Subcutaneous adipose tissue (tissue), 4 donors: ENCODE results near the gene DCTPP1. TPM values are rescaled to one million over a fixed set of nuclear protein-coding genes. Genes with fewer than 3 reads are reported as not detected.

ENCODE experiments used
- total RNA-seq, 4 donors: library from RNA; depleted of rRNA; stranded (reverse); fragments of >200 nt; gene quantifications; one replicate each; pipeline ENCODE4 v1.1.0, GENCODE V29; 2016
- TF ChIP-seq, protein P1 (sequence below): fragments of 450-650 bp; IDR thresholded peaks from one replicate; pipeline ENCODE4 v1.5.1; 2016; ENCODE audit warnings: low read depth, mild to moderate bottlenecking, control low read depth, antibody characterized with exemption, moderate library complexity

DCTPP1 gene
- total RNA-seq, 4 donors from 2014 or later: 8.8 to 20.1 (median 15.2) TPM

DNA sequence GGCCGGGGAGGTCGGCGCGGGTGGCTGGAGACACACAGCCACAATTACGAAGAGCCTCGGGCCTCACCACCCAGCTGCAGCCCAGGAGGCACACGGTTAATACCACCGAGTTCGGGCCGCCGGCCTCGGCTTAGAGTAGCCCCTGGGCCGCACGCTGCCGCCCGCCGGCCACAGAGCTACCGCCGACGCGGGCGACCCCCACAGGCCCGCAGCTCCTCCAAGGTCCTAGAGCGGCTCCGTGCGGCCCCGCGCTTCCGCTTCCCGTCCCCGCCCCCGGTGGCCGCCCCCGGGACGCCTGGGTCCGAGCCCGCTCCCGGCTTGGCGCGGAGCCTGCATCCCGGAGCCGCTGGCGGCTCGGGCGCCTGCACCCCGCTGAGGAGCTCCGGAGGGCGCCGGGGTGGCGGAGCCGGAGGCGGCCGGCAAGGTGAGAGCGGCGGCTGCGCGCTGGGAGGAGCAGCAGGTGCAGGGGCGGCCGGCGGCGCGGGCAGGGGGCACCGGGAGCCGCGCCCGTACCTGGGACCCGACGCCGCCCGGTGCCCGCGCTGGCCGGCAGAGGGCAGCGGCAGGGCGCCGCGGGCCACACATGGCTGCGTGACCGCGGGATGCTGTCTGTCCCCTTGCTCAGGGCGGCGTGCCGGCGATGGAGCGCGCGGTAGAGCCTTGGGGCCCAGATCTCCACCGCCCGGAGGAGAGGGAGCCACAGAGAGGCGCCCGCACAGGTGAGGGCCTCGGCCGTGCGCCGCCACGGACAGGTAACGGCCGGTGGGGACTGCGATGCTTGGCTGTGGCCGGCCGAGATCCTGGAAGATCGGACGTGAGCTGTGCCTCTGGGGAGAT, 34.5 kb downstream of the DCTPP1 start, which contains the start of gene ZNF48:
Gene ZNF48 (plus strand): TSS at position 266 of the 837 bp plus-strand sequence. CDS start 375 bp downstream, at position 641.
- TF ChIP-seq, protein P1, sequence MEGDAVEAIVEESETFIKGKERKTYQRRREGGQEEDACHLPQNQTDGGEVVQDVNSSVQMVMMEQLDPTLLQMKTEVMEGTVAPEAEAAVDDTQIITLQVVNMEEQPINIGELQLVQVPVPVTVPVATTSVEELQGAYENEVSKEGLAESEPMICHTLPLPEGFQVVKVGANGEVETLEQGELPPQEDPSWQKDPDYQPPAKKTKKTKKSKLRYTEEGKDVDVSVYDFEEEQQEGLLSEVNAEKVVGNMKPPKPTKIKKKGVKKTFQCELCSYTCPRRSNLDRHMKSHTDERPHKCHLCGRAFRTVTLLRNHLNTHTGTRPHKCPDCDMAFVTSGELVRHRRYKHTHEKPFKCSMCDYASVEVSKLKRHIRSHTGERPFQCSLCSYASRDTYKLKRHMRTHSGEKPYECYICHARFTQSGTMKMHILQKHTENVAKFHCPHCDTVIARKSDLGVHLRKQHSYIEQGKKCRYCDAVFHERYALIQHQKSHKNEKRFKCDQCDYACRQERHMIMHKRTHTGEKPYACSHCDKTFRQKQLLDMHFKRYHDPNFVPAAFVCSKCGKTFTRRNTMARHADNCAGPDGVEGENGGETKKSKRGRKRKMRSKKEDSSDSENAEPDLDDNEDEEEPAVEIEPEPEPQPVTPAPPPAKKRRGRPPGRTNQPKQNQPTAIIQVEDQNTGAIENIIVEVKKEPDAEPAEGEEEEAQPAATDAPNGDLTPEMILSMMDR: no peak

DNA sequence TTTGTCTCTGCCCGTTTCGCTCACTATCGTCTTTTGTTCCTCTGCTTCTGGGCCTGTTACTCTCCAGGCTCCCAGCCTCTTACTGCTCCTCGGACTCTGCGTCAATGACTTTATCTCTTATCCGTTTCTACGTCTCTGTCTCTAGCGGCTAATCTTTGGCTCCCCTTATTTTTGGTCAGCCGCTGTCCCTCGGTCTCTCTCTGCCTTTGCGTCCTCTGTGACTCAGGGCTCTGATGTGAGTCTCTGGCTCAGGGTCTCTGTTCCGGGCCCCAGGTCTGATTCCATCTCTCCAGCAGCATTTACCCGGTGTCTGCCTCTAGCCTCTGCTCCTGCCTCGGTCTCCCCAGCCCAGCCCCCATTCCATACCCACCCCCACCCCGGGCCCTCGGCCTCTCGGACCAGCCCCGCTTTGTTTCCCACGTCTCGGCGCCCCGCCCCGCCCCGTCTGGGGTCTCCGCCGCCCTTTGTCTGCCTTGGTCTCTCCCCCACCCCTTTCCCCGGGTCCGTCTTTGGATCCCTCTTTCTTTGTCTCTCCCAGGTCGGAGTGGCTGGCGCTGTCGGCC, 35.2 kb downstream of the DCTPP1 start:
- TF ChIP-seq, protein P1: no peak

DNA sequence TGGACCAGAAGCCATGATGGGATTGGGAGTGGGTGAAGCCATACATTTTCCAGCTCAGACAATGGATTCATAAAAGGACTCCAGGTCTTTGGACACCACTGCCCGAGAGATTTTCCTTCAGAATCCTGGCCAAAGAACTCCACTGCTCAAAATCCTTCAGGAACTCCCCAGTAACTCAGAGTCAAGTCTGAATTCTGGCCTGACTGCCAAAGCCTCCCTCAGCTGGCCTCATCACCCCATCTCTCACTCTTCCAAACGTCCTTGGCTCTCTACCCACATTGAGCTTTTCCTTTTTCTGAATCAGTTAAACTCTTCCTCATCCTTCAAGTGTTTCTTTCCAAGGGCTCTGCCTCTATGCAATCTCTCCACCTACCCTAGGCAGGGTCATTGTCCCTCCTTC, 46.3 kb downstream of the DCTPP1 start:
- TF ChIP-seq, protein P1: no peak

DNA sequence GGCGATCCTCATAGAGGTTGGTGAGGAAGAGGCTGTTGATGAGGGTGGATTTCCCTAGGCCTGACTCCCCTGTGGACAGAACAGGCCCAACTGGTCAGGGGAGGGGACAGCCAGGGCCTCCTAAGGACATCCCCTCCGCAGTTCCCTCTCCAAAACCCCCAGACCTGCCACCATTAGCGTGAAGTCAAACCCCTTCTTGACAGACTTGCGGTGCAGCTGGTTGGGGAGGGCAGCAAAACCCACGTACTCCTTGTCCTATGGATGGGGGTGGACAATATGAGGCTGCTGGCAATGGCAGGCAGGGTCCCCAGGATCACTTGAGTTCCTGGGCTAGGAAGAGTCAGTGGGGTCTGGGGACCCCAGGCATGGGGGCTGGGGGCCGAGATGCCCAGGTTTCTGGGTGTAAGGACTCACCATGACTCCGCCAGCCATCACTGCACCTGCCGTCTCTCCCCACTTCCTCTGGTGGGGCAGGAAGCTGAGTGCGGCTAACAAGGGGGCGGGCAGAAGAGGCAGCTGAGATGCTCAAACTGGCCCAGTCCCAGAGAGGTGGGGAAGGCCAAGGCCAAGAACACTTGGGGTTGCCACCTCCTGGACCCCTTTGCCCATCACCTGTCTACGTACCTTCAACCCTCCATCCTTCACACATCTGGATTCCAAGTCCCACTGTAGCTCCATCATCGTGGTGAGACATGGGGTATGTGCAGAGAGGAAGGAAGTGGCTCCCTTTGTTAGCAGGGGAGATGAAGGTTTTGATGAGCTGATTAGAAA, 47.5 kb downstream of the DCTPP1 start, which contains the start of gene SEPTIN1:
Gene SEPTIN1 (minus strand): TSS at position 451 of the 771 bp plus-strand sequence. CDS start 19 bp downstream, at position 432.
- TF ChIP-seq, protein P1: no peak

DNA sequence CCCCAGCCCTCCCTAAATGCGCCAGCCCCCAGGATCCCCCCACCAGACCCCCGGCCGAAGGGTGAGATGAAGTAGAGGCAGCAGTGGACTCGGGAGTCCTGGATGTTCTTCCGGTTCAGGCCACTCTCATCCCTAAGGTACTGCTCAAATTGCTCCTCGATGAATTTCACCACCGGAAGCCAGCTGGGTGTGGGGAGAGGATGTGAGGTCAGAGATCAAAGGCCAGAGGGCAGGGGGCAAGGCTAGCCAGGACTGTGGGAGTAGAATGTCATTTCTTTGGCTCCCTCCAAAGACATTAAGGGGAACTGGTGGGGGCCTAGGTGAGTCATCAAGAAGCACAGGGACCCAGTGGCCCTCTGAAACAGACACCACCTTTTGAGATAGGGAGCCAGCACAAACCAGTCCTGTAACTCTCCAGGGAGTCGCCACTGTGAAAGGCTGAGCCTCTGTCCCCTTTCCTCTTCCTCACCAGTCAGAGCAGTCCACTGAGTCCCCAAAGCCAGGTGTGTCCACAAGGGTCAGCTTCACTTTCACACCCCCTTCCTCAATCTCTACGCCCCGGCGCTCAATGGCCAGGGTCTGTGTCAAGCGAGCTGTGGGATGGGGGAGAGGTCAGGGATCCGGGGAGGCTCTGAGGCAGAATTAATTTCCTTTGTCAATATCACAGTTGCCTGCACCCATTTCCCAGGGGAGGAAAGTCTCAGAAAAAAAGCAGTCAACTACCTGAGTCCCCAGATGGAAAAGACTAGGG, 48.4 kb downstream of the DCTPP1 start:
- TF ChIP-seq, protein P1: no peak

DNA sequence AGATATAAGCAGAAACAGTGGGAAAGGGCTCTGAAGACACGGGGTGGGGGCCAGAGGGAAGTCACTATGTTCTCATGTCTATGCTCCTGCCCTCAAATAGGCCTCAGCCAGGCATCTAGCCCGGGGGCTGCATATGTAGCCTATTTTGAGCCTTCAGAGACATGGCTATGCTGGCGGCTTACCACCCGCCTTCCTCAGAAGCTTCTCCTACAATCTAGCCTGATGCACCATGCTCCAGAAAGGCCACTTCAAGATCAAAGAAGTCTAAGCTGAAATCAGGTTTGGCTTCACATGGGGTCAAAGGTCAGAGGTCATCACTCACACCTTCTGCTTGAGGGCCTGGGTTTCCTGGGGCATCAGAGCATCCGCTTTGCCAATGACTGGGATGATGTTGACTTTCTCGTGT, 49.0 kb downstream of the DCTPP1 start:
- TF ChIP-seq, protein P1: no peak
